HPDE6-E6E7 (cell line): Measurements from ENCODE around the gene FARS2.

Experiments used
- DNase-seq: peaks from one replicate; pipeline ENCODE4 v3.0.0; 2011; ENCODE audit warnings: missing footprints; ENCODE audit errors: extremely low spot score

FARS2 gene

GRCh38 chr6:5287205-5287965 lies 26.1 kb downstream of the FARS2 start:
- DNase-seq: peak; percentile 51

GRCh38 chr6:5287966-5288297 lies 26.6 kb downstream of the FARS2 start:
- DNase-seq: no peak

GRCh38 chr6:5290097-5290496 lies 28.8 kb downstream of the FARS2 start:
- no peak for DNase-seq

DNA sequence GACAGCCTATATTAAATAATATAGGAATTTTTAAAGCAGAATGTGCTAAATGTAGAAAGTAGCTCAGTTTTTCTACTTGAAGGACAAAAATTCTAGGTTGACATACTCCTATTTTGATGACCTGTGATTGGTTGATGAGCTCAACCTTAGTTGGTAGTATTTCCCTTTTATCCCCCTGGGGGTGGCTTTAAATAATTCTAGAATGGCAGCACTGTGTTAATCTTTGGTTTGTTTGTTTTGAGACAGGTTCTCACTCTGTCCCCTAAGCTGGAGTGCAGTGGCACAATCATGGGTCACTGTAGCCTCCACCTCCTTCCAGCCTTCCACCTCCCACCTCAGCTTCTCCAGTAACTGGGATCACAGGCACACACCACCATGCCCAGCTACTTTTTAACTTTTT lies 29.2 kb downstream of the FARS2 start:
- DNase-seq: no peak

DNA sequence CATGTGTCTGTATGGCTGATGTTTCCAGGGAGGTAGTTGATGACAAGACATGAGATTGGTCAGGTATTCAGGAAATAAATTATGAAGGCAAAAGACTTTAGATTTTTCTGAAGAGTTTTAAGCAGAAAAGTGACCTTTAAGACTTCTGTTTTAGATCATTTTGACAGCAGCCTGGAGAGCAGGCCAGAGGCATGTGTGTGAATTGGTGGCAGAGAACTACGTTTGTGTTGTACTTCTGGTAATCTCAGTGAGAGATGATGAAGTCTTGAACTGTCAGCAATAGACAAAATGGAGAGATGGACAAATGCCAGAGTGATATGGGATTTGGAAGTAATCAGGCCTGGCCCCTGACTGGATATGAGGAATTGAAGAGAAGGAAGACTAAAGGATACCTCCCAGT lies 30.8 kb downstream of the FARS2 start:
- no peak for DNase-seq

DNA sequence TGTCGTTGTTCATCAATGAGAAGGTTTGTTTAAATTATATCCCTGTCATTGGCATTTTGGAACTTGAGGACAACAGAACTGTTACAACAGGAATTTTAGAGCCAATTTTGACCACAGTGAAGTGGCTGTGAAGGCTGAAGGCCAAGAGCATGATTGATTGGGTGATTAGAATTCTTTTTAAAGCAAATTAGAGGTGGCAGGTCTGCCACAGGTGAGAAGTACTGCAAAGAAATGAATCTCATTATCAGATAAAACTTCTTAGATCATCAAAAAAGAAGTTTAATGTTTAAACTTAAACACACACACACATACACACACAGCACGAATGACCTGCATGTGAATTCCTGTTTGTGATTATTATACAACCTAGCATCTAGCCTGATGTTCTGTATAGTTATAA lies 32.4 kb downstream of the FARS2 start:
- DNase-seq: no peak

DNA sequence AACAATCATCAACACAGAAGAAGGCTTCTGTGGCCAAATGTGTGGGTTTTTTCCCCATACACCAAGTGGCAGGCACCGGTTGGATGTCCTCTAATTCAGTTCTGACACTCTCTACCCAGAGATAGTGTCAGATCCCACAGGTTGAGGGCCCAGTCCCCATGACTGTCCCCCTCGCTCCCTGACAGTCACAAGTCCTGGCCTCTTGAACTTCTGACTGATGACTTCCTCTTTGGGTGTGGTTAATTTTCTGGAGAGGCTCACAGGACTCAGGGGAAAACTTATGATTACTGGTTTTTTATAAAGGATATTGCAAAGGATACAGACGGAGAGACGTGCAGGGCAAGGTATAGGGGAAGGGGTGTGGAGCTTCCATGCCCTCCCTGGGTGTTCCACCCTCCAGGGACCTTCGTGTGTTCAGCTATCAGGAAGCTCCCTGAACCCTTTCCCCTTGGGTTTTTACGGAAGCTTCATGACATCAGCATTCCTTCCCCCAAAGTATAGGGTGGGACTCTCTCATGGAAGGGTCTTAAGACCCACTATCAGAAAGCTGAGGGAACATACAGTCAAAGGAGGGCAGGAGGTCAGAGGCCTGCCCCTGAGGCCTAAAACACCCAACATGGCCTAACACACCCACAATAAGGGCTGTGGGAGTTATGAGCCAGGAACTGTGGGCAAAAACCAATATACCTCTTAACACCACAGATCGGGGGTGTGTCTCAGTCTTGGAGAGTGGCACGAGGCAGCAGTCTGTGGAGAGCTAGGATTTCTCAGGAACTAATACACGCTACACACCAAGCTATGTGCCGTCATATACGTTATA lies 33.3 kb downstream of the FARS2 start:
- no peak for DNase-seq

- no peak for DNase-seq
Observed at GRCh38 chr6:5295623-5296022, 34.3 kb downstream of the FARS2 start.

DNA sequence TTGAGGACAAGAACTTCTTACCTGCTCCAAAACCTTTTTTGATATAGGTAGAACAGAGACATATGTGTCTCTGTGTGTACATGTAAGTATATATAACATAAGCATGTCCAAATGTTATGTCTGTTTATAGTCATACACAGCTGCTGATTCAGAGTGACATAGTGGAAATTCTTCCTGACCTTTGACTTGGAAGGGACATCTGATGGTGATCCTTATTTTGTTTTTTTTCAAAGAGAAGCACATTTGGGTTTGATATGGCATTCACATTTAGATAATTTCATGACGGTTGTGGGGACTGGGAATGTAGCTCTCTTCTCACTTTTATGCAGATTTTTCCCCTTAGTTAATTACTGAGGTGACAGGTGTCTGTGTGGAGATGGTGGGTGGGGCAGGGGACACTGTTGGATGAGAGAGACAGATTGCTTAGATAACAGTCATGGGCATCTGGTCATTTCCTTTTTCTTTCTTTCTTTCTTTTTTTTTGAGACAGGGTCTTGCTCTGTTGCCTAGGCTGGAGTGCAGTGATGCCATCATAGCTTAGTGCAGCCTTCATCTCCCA lies 39.0 kb downstream of the FARS2 start:
- DNase-seq: no peak

GRCh38 chr6:5302220-5302946 lies 41.1 kb downstream of the FARS2 start:
- DNase-seq: no peak

DNA sequence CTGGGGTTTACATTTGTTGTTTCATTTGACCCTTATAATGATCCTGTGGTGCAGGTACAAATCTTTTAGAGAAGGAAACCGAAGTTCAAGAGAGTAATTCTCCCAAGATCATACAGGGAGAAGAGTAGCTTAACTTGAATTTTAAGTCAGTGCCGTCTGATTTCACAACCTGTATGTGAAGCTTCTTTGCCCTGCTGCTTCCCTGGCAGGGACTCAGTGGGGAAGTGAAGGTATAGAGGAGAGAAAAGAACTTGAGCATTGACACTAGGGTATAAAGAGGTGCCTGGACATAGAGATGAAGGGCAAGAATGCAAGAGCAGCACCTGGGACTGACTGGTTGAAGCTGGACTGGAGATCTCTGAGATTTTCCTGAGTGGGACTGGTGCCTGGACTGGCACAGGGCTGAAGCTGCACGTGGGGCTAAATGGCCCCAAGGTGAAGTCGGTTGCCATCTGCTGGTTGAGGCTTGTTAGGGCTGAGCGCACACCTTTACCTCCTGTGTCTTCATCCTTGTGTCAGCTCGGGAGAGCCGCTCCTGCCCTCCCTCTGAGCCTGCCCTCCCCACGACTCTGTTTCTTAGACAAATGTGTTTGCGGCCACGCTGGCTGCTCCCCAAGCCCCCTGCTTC lies 41.8 kb downstream of the FARS2 start:
- peak; percentile 91 for DNase-seq

- DNase-seq: no peak
Observed at GRCh38 chr6:5303682-5304081, 42.4 kb downstream of the FARS2 start.

- no peak for DNase-seq
Observed at GRCh38 chr6:5305968-5306626, 44.8 kb downstream of the FARS2 start.

GRCh38 chr6:5307058-5307457 lies 45.7 kb downstream of the FARS2 start:
- no peak for DNase-seq

GRCh38 chr6:5308066-5308465 lies 46.8 kb downstream of the FARS2 start:
- DNase-seq: no peak

- no peak for DNase-seq
Observed at GRCh38 chr6:5314191-5314865, 53.0 kb downstream of the FARS2 start.

GRCh38 chr6:5315881-5316280 lies 54.6 kb downstream of the FARS2 start:
- DNase-seq: no peak

DNA sequence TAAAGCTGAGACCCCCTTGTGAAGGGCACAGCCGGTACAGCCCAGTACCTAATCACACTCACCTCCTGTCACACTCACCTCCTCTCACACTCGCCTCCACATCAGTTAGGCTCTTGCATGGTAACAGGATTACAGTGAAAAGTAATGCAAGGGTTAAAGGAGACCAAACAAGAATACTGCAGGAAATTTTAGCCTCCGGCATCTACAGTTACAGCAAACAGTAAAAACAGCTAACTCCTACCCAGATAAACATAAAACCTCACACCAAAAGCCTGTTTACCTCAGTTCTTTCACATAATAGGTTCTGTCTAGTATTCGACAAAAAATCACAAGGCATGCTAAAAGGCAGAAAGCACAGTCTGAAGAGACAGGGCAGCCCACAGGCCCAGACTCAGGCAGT lies 55.6 kb downstream of the FARS2 start:
- DNase-seq: no peak

DNA sequence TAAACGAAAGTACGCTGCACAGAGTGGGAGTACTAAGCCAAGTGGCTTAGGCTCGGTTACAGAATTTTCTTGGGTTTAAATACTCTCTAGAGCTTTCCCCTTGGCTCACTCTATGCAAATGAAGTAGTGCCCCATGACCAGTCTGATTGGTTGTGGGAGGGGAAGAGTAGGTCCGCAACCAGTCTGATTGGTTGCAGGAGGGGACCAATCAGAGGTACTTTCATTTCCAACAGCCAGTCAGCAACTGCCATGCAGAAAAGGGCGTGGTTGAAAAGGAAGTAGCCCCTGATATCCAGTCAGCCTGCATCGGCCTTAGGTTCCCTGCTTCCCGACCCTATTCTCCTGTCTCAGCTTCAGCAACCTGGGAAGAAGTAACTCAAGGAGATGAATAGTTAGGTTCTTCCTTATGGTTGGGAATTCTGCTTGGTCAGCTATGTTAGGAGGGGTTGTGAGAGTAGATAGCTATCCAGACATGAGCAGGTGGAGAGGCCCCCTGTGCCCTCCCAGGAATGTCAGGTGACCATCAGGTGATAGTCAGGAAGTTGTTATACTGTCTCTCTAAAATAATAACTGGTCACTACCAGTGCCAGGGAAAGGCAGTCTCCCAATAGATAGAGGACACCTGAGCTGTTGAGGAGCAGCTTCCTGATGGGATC lies 57.4 kb downstream of the FARS2 start:
- no peak for DNase-seq

GRCh38 chr6:5323979-5324378 lies 62.7 kb downstream of the FARS2 start:
- DNase-seq: no peak
